PC-3 (cell line): Measurements from ENCODE around the gene SIPA1L3. TPM values are rescaled to one million over a fixed set of nuclear protein-coding genes. Genes with fewer than 3 reads are reported as not detected.

Source experiments
- ATAC-seq: fragments of 200-7000 bp; cut with Tn5 transposase; 2 replicates; pipeline ENCODE4 v1.9.1; 2020; ENCODE audit warnings: mild to moderate bottlenecking, moderate library complexity
- BruUV-seq: library from RNA; stranded (reverse); fragments of 400-500 nt; replicated peaks from 2 replicates; lab custom pipeline; 2021; lab: Mats Ljungman, UMichigan
- CTCF ChIA-PET: fragments of 300-600 bp; sonication (Branson Sonifier 250); formaldehyde crosslinking; loops from one replicate; lab custom pipeline; 2022; ENCODE audit warnings: antibody characterized with exemption; lab: Charles Lee
- POLR2A ChIA-PET: fragments of 300-600 bp; sonication (Branson Sonifier 250); formaldehyde crosslinking; loops from one replicate; lab custom pipeline; 2022; ENCODE audit warnings: antibody characterized with exemption; ENCODE audit not compliant: unreplicated experiment; lab: Charles Lee
- DNase-seq: peaks from one replicate; pipeline ENCODE4 v3.0.0-alpha.2; 2015
- H2AFZ ChIP-seq: fragments of 300-600 bp; sonication (generic); 2 replicates; pipeline ENCODE4 v1.6.0; 2016; ENCODE audit warnings: antibody characterized with exemption, low read length
- H3F3A ChIP-seq: fragments of 300-600 bp; sonication (generic); one replicate; pipeline ENCODE4 v1.6.0; 2017; ENCODE audit warnings: antibody characterized with exemption, low read length, control low read depth, mild to moderate bottlenecking; ENCODE audit not compliant: unreplicated experiment
- H3K27ac ChIP-seq: fragments of 300-600 bp; sonication (generic); 2 replicates; pipeline ENCODE4 v1.5.1; 2016; ENCODE audit warnings: mild to moderate bottlenecking, low read length
- H3K27me3 ChIP-seq: fragments of 300-600 bp; sonication (generic); 2 replicates; pipeline ENCODE4 v1.6.1; 2016; ENCODE audit warnings: low read length, mixed read lengths
- H3K36me3 ChIP-seq: fragments of 300-600 bp; sonication (generic); 2 replicates; pipeline ENCODE4 v1.6.1; 2016; ENCODE audit warnings: low read depth, mixed run types, low read length, mixed read lengths
- H3K4me1 ChIP-seq: fragments of 300-600 bp; sonication (generic); 2 replicates; pipeline ENCODE4 v1.5.1; 2016; ENCODE audit warnings: low read length; ENCODE audit not compliant: insufficient read depth
- H3K4me2 ChIP-seq: fragments of 300-600 bp; sonication (generic); 2 replicates; pipeline ENCODE4 v1.6.0; 2016; ENCODE audit warnings: low read length
- H3K4me3 ChIP-seq: fragments of 300-600 bp; sonication (generic); 2 replicates; pipeline ENCODE4 v1.5.1; 2016; ENCODE audit warnings: mild to moderate bottlenecking, low read length, mixed read lengths
- H3K79me2 ChIP-seq: fragments of 300-600 bp; sonication (generic); 2 replicates; pipeline ENCODE4 v1.6.1; 2017; ENCODE audit warnings: low read length, mixed read lengths
- H3K9ac ChIP-seq: fragments of 300-600 bp; sonication (generic); 2 replicates; pipeline ENCODE4 v1.6.0; 2016; ENCODE audit warnings: mild to moderate bottlenecking, low read length
- H3K9me2 ChIP-seq: fragments of 300-600 bp; sonication (generic); replicated peaks from 2 replicates; pipeline ENCODE4 v1.6.1; 2016; ENCODE audit warnings: mixed run types, low read length, mixed read lengths
- H3K9me3 ChIP-seq: fragments of 300-600 bp; sonication (generic); 2 replicates; pipeline ENCODE4 v1.6.1; 2016; ENCODE audit warnings: low read length, mixed read lengths
- H4K20me1 ChIP-seq: fragments of 300-600 bp; sonication (generic); 2 replicates; pipeline ENCODE4 v1.6.1; 2016; ENCODE audit warnings: low read length, mixed read lengths
- EZH2 ChIP-seq: fragments of 300-600 bp; sonication (generic); IDR thresholded peaks from one replicate; pipeline ENCODE4 v1.6.1; 2017; ENCODE audit warnings: antibody characterized with exemption, mild to moderate bottlenecking, low read length; ENCODE audit not compliant: unreplicated experiment
- EZH2phosphoT487 ChIP-seq: fragments of 300-600 bp; sonication (generic); IDR thresholded peaks from 2 replicates; pipeline ENCODE4 v1.6.1; 2018; ENCODE audit warnings: mild to moderate bottlenecking, antibody characterized with exemption, low read length, borderline replicate concordance
- intact Hi-C: fragments of 100-400 bp; cut with micrococcal nuclease; formaldehyde crosslinking; loops from 2 replicates; pipeline ENCODE4 v1.9.0; 2023
- total RNA-seq: library from RNA; depleted of rRNA; stranded (reverse); fragments of >200 nt; gene quantifications from 2 replicates; pipeline ENCODE4 v1.2.3, GENCODE V29; 2014
- TF ChIP-seq, protein P1 (sequence below): fragments of 300-600 bp; sonication (generic); conservative IDR thresholded peaks from 2 replicates; pipeline ENCODE4 v1.5.1; 2017; ENCODE audit warnings: antibody characterized with exemption, low read depth, mild to moderate bottlenecking, low read length

SIPA1L3 gene
- total RNA-seq, 1 experiment from 2014 or later, result 38.7 TPM

DNA sequence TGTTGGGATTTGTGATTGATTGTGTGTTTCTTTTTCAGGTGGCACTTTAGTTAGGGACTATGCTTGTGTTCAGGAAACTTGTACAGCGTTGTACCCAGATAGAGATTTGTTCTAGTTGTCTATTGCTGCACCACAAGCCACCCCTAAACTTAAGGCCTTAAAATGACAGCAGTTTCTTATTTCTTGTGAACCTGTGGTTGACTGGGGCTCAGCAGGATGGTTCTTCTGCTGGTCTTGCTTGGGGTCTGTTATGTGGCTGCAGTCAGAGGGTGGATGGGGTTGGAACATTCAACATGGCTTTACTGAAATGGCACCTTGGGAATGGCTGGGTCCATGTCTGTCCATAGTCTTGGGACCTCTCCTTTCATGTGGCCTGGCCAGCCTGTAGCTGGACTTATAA is 28.3 kb downstream of the SIPA1L3 start:
- H3K4me2 ChIP-seq, result no peak overlapping the region
- intact Hi-C loops, result no loop called here
- H3K79me2 ChIP-seq, result peaks cover 90% of the 10 kb centered on the region
- H3K9ac ChIP-seq, result no peak overlapping the region
- DNase-seq, result no peak
- H3K9me2 ChIP-seq, result no peaks in the 10 kb centered on the region
- no peaks in the 10 kb centered on the region for H3K27me3 ChIP-seq
- H3K4me3 ChIP-seq, result no peak overlapping the region
- no peak overlapping the region for H3K27ac ChIP-seq
- no peak for ATAC-seq
- peaks cover 34% of the 10 kb centered on the region for H3K36me3 ChIP-seq
- H3K9me3 ChIP-seq, result no peaks in the 10 kb centered on the region
- no peaks in the 10 kb centered on the region for H4K20me1 ChIP-seq
- H3K4me1 ChIP-seq, result peaks cover 45% of the 10 kb centered on the region
- no TSS peak for BruUV-seq
- ChIA-PET CTCF (no interaction called here), POLR2A (no interaction called here)
- TF ChIP-seq, protein P1, sequence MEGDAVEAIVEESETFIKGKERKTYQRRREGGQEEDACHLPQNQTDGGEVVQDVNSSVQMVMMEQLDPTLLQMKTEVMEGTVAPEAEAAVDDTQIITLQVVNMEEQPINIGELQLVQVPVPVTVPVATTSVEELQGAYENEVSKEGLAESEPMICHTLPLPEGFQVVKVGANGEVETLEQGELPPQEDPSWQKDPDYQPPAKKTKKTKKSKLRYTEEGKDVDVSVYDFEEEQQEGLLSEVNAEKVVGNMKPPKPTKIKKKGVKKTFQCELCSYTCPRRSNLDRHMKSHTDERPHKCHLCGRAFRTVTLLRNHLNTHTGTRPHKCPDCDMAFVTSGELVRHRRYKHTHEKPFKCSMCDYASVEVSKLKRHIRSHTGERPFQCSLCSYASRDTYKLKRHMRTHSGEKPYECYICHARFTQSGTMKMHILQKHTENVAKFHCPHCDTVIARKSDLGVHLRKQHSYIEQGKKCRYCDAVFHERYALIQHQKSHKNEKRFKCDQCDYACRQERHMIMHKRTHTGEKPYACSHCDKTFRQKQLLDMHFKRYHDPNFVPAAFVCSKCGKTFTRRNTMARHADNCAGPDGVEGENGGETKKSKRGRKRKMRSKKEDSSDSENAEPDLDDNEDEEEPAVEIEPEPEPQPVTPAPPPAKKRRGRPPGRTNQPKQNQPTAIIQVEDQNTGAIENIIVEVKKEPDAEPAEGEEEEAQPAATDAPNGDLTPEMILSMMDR, result no peak
- peaks cover 4% of the 10 kb centered on the region for H3F3A ChIP-seq
- no peak overlapping the region for H2AFZ ChIP-seq

DNA sequence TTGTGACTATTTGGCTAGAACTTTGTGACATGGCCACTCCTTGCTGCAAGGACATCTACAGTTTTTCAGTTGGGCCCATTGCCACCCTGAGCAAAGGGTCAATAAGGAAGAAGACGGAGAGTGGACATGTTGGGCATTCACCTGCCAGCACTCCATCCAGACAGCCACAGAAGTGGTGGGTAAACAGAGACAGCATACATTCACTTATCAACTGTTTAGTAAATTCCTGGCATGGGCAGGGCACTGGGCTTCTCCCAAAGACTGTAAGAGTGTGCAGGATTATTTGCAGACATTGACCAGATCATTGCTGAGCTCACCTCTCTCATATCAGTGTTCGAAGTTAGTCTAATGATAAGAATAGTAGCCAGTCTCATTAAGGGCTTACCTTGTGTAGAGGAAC is 29.2 kb downstream of the SIPA1L3 start:
- Histone ChIP-seq H3K79me2 (peaks cover 87% of the 10 kb centered on the region), H3K4me3 (no peak overlapping the region), H3K36me3 (peaks cover 31% of the 10 kb centered on the region), H2AFZ (no peak overlapping the region), H4K20me1 (no peaks in the 10 kb centered on the region), H3K27ac (no peak overlapping the region), H3F3A (peaks cover 4% of the 10 kb centered on the region), H3K9me2 (no peaks in the 10 kb centered on the region), H3K4me2 (no peak overlapping the region), H3K9ac (no peak overlapping the region), H3K9me3 (no peaks in the 10 kb centered on the region), H3K4me1 (peaks cover 49% of the 10 kb centered on the region), H3K27me3 (no peaks in the 10 kb centered on the region)
- no peak for ATAC-seq
- BruUV-seq, result no TSS peak
- TF ChIP-seq EZH2 (no peak), EZH2phosphoT487 (no peak)
- TF ChIP-seq, protein P1, result no peak
- ChIA-PET POLR2A (no interaction called here), CTCF (no interaction called here)
- DNase-seq, result no peak
- intact Hi-C loops, result no loop called here

DNA sequence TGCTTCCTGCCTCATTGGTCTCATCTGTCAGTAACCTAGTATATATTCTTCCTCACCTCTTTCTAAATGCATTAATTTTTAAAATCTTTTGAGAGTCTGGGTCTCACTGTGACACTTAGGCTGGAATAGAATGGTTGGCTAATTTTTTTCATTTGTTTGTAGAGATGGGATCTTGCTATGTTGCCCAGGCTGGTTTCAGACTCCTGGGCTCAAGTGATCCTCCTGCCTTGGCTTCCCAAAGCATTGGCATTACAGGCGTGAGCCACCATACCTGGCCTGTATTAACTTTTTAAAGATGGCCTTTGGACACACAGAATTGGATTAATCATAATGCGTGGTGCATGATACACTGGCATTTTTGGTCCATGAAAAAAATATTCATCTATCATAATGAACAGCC is 29.9 kb downstream of the SIPA1L3 start:
- Histone ChIP-seq H3K9me3 (no peaks in the 10 kb centered on the region), H3K27me3 (no peaks in the 10 kb centered on the region), H4K20me1 (no peaks in the 10 kb centered on the region), H3K4me1 (peaks cover 50% of the 10 kb centered on the region), H3K36me3 (peaks cover 31% of the 10 kb centered on the region), H3K27ac (no peak overlapping the region), H3K4me3 (no peak overlapping the region), H3K4me2 (no peak overlapping the region), H3F3A (peaks cover 4% of the 10 kb centered on the region), H3K9ac (no peak overlapping the region), H2AFZ (no peak overlapping the region), H3K79me2 (peaks cover 89% of the 10 kb centered on the region), H3K9me2 (no peaks in the 10 kb centered on the region)
- CTCF ChIA-PET, result no interaction called here
- no peak for TF ChIP-seq EZH2phosphoT487
- TF ChIP-seq, protein P1, result no peak
- intact Hi-C loops, result no loop called here
- POLR2A ChIA-PET, result no interaction called here
- ATAC-seq (no peak), DNase-seq (no peak)
- BruUV-seq, result no TSS peak
